Mucosa of descending colon (tissue), 3 donors: Measurements from ENCODE around the gene UMAD1. TPM values are rescaled to one million over a fixed set of nuclear protein-coding genes. Genes with fewer than 3 reads are reported as not detected.

ENCODE experiments used
- ATAC-seq: fragments of 200-7000 bp; cut with Tn5 transposase; one replicate; pipeline ENCODE4 v1.9.1; 2020; ENCODE audit warnings: mild to moderate bottlenecking, moderate library complexity
- DNase-seq, 3 donors: peaks; one replicate each; pipeline ENCODE4 v3.0.0-alpha.2; 2020
- H3K36me3 ChIP-seq: fragments of 200-600 bp; one replicate; pipeline ENCODE4 v1.8.0; 2021; ENCODE audit warnings: low read depth, mild to moderate bottlenecking
- H3K4me1 ChIP-seq: fragments of 200-600 bp; one replicate; pipeline ENCODE4 v1.8.0; 2021; ENCODE audit warnings: low read depth, mild to moderate bottlenecking
- H3K4me3 ChIP-seq: fragments of 200-600 bp; one replicate; pipeline ENCODE4 v1.8.0; 2021; ENCODE audit warnings: mild to moderate bottlenecking
- H3K9me3 ChIP-seq: fragments of 200-600 bp; one replicate; pipeline ENCODE4 v1.8.0; 2021; ENCODE audit warnings: mild to moderate bottlenecking
- CTCF ChIP-seq: fragments of 200-600 bp; IDR thresholded peaks from one replicate; pipeline ENCODE4 v1.8.0; 2022; ENCODE audit warnings: antibody characterized with exemption, mild to moderate bottlenecking
- intact Hi-C, 2 donors: fragments of 100-400 bp; cut with DNase I in 1 of 2; cut with micrococcal nuclease in 1 of 2; formaldehyde crosslinking; loops; one replicate each; pipeline versions ENCODE4 v1.11.0 to v1.11.1; 2022; cut with DNase I, micrococcal nuclease
- total RNA-seq, 3 donors: library from RNA; stranded (reverse); fragmentation: NEBNext Ultra II Directional in 2 of 3; extraction: Animal tissue kit (Norgen Biotek cat#: 25700) in 2 of 3; gene quantifications; one replicate each; pipeline versions ENCODE4 v1.2.1 to v1.2.4, GENCODE V29; 2021 to 2023
- donor health status: DM: no; HTN: no; CAD: no; lungs with moderate emphysema.
- donor health status: DM: no; HTN: no; CAD: no.
- donor health status: DM: no; HTN: yes; CAD: no.

Gene UMAD1
- total RNA-seq, 3 donors from 2014 or later, result 18.5 to 22.1 (median 18.6) TPM

GRCh38 chr7:7694542-7694941 lies 54.0 kb downstream of the UMAD1 start:
- Histone ChIP-seq H3K36me3 (no peaks in the 10 kb centered on the region), H3K4me1 (no peaks in the 10 kb centered on the region), H3K4me3 (no peak overlapping the region), H3K9me3 (no peaks in the 10 kb centered on the region)
- intact Hi-C loops, result no loop called here
- no peak for ATAC-seq
- no peak for TF ChIP-seq CTCF
- DNase-seq, result no peak

DNA sequence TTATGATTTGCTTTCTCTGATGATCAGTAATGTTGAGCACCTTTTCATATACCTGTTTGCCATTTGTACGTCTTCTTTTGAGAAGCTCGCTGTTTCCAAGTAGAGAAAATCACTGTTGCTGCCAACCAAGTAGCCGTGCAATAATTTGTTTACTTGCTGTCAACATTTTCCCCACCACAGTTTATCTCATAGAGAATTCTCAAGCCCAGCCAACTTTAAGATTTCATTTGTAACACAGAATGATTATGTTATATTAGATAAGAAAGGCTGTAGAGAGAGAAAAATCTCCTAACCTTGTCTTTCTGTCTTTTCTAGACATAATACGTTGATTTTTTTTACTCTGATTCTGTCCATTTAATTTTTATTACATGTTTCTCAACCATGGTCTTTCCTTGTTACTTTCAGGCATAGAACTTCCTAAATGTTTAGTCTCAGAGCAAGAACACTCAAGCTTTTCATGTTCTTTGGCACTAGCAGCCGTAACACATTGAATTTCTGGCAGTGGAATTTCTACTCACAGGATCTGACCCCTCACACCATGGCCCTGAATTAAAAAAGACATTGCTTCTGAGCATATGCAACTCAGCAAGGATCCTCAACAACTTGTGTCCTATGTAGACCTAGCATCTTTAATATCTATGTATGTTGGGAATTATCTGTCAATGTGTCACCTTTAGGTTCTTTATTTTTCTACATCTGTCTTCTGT lies 54.7 kb downstream of the UMAD1 start:
- DNase-seq (no peak), ATAC-seq (no peak)
- intact Hi-C loops, result no loop called here
- Histone ChIP-seq H3K4me1 (no peaks in the 10 kb centered on the region), H3K4me3 (no peak overlapping the region), H3K9me3 (no peaks in the 10 kb centered on the region), H3K36me3 (no peaks in the 10 kb centered on the region)
- no peak for TF ChIP-seq CTCF

DNA sequence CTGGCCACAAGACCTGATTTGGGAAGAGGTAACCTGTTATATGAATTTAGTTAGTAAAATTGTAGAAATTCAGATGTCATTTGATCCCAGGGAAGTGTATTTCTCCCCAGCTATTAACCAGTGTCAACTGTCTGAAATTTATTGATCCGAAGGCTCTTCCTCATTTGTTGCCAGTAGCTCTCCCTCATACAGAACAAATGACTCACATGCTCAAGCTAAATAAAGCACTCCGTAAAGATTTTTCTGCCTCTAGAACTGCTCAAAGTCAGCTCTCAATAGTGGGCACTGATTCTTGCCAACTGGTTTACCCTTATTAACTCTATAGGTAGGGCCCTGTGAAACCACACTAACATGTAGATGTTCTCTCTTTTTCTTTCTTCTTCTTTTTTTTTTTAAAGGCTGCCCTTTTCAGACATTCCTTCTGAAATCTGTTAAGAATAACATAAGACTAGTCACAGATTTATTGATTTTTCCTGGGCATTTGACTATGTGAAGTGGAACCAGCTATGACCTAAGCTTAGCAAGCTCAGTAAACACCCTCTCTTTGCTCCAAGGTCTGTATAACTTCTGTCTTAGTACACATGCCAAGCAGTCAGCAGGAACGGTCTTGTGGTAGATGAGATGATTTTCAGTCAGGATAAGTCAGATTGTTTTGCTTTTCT lies 56.0 kb downstream of the UMAD1 start:
- Histone ChIP-seq H3K4me1 (no peaks in the 10 kb centered on the region), H3K4me3 (no peak overlapping the region), H3K9me3 (no peaks in the 10 kb centered on the region), H3K36me3 (no peaks in the 10 kb centered on the region)
- no peak for DNase-seq
- no peak for ATAC-seq
- TF ChIP-seq CTCF, result no peak
- intact Hi-C loops, result no loop called here

DNA sequence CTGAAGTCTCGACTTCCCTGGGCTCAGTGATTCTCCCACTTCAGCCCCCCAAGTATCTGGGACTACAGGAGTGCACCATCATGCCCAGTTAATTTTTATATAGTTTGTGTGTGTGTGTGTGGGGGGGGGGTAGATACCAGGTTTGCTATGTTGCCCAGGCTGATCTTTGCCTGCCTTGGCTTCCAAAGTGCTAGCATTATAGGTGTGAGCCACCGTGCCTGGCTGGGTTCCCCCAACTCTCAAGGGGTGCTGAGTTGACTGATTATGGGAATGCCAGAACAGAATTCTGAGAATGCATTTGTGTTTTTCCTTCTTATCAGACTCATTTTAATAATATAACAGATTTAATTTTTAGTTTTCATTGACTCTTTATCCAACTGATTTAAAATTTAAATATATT lies 58.4 kb downstream of the UMAD1 start:
- no peaks in the 10 kb centered on the region for H3K36me3 ChIP-seq
- no peak for DNase-seq
- no peaks in the 10 kb centered on the region for H3K9me3 ChIP-seq
- H3K4me1 ChIP-seq, result peaks cover 7% of the 10 kb centered on the region
- TF ChIP-seq CTCF, result no peak
- intact Hi-C loops, result no loop called here
- H3K4me3 ChIP-seq, result no peak overlapping the region
- ATAC-seq, result no peak

DNA sequence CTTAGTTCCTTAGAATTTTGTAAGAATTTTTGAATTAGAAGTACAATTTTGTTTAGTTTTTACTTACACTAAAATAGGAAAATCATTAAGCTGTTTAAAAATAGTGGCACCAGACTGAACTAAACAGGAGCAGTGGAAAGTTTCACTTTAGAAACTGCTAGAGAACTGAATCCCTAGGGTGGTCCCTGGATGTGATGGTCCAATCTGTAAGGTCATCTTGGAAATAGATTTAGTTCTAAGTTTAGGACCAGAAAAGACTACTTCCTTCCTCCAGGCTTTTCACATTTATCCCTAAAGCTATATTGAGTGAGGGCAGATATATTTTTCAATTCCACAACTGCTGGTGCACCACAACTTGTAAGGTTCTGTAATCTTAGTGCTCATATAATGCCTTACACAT lies 58.8 kb downstream of the UMAD1 start:
- intact Hi-C loops, result no loop called here
- Histone ChIP-seq H3K4me3 (no peak overlapping the region), H3K36me3 (no peaks in the 10 kb centered on the region), H3K4me1 (peaks cover 7% of the 10 kb centered on the region), H3K9me3 (no peaks in the 10 kb centered on the region)
- no peak for ATAC-seq
- no peak for TF ChIP-seq CTCF
- DNase-seq, result no peak
